Mesendoderm (in vitro differentiated cells): Measurements from ENCODE around the gene CLCNKA.
A peak's percentile ranks its signal among the peaks of the same experiment; 100 is the strongest.
"Not testable (repeated sequence)": the region's sequence is repeated elsewhere in the genome, so short reads cannot be mapped to it uniquely, and the experiment has no call there.

Experiments
- DNase-seq: peaks from one replicate; pipeline ENCODE4 v3.0.0; 2013
- H2AK5ac ChIP-seq: 2 replicates; pipeline ENCODE4 v1.6.1; 2013; ENCODE audit warnings: low read length, inconsistent platforms
- H2BK120ac ChIP-seq: 2 replicates; pipeline ENCODE4 v1.6.1; 2013; ENCODE audit warnings: low read depth, mild to moderate bottlenecking, low read length, moderate library complexity, mixed read lengths
- H2BK15ac ChIP-seq: replicated peaks from 2 replicates; pipeline ENCODE4 v1.6.1; 2013; ENCODE audit warnings: low read depth, mild to moderate bottlenecking, moderate library complexity
- H2BK5ac ChIP-seq: 2 replicates; pipeline ENCODE4 v1.6.1; 2013; ENCODE audit warnings: low read length, inconsistent platforms
- H3K18ac ChIP-seq: 2 replicates; pipeline ENCODE4 v1.6.1; 2013; ENCODE audit warnings: mild to moderate bottlenecking, low read length, mixed read lengths
- H3K23ac ChIP-seq: one replicate; pipeline ENCODE4 v1.6.1; 2013; ENCODE audit warnings: low read length
- H3K27ac ChIP-seq: 2 replicates; pipeline ENCODE4 v1.5.1; 2013; ENCODE audit warnings: low read depth, mild to moderate bottlenecking, inconsistent platforms, low read length, moderate library complexity
- H3K27me3 ChIP-seq: 2 replicates; pipeline ENCODE4 v1.6.1; 2013; ENCODE audit warnings: low read length, control low read depth, mild to moderate bottlenecking, inconsistent platforms; ENCODE audit not compliant: insufficient read depth, poor library complexity
- H3K36me3 ChIP-seq: 2 replicates; pipeline ENCODE4 v1.6.1; 2013; ENCODE audit warnings: low read length, inconsistent platforms; ENCODE audit not compliant: control insufficient read depth, insufficient read depth
- H3K4ac ChIP-seq: one replicate; pipeline ENCODE4 v1.6.1; 2013; ENCODE audit warnings: low read depth, mild to moderate bottlenecking, low read length, moderate library complexity
- H3K4me1 ChIP-seq: 2 replicates; pipeline ENCODE4 v1.6.1; 2013; ENCODE audit warnings: low read depth, low read length, inconsistent platforms; ENCODE audit not compliant: control insufficient read depth
- H3K4me2 ChIP-seq: 2 replicates; pipeline ENCODE4 v1.6.1; 2013; ENCODE audit warnings: low read length
- H3K4me3 ChIP-seq: 2 replicates; pipeline ENCODE4 v1.5.1; 2013; ENCODE audit warnings: mild to moderate bottlenecking, low read length
- H3K56ac ChIP-seq: one replicate; pipeline ENCODE4 v1.6.1; 2013; ENCODE audit warnings: low read length
- H3K79me1 ChIP-seq: 2 replicates; pipeline ENCODE4 v1.6.1; 2013; ENCODE audit warnings: low read length, inconsistent platforms
- H3K79me2 ChIP-seq: 2 replicates; pipeline ENCODE4 v1.6.1; 2013; ENCODE audit warnings: mild to moderate bottlenecking, low read length; ENCODE audit not compliant: control insufficient read depth, insufficient read depth
- H3K9ac ChIP-seq: 2 replicates; pipeline ENCODE4 v1.6.1; 2013; ENCODE audit warnings: low read length, inconsistent platforms
- H4K5ac ChIP-seq: one replicate; pipeline ENCODE4 v1.6.1; 2013; ENCODE audit warnings: low read length
- H4K8ac ChIP-seq: one replicate; pipeline ENCODE4 v1.6.1; 2013; ENCODE audit warnings: low read depth, mild to moderate bottlenecking, control low read depth, low read length, moderate library complexity
- WGBS: extraction: QIAGEN DNeasy Blood & Tissue Kit; methylation state at CpG from one replicate; pipeline ENCODE4 v1.1.7; 2013; ENCODE audit warnings: low lambda C conversion rate, missing lambda C conversion rate; ENCODE audit not compliant: insufficient coverage; ENCODE audit errors: extremely low coverage; 5-methylcytosine and 5-hydroxymethylcytosine counted together

The CLCNKA gene

GRCh38 chr1:16032388-16033102, 10.7 kb downstream of the CLCNKA start:
- H3K4me3 ChIP-seq, result no peak overlapping the region
- no peak overlapping the region for H2AK5ac ChIP-seq
- no peak overlapping the region for H3K4me2 ChIP-seq
- no peaks in the 10 kb centered on the region for H3K27me3 ChIP-seq
- no peak overlapping the region for H3K18ac ChIP-seq
- H3K36me3 ChIP-seq, result no peaks in the 10 kb centered on the region
- no peak overlapping the region for H2BK120ac ChIP-seq
- H3K79me1 ChIP-seq, result no peaks in the 10 kb centered on the region
- no peak overlapping the region for H4K5ac ChIP-seq
- no peak overlapping the region for H4K8ac ChIP-seq
- H3K79me2 ChIP-seq, result no peaks in the 10 kb centered on the region
- H2BK5ac ChIP-seq, result no peak overlapping the region
- DNase-seq, result peak; percentile 96
- no peak overlapping the region for H3K23ac ChIP-seq
- H3K4ac ChIP-seq, result no peak overlapping the region
- H3K56ac ChIP-seq, result no peak overlapping the region
- no CpG with 5 or more reads among the region's 18 CpGs for WGBS
- H3K9ac ChIP-seq, result no peak overlapping the region
- H3K4me1 ChIP-seq, result no peaks in the 10 kb centered on the region
- no peak overlapping the region for H3K27ac ChIP-seq
- H2BK15ac ChIP-seq, result no peak overlapping the region

GRCh38 chr1:16033103-16033632, 11.3 kb downstream of the CLCNKA start:
- not testable (repeated sequence) for H3K18ac ChIP-seq, H3K79me1 ChIP-seq, H3K4me2 ChIP-seq, H2AK5ac ChIP-seq, H3K4me3 ChIP-seq, H3K23ac ChIP-seq, H3K4me1 ChIP-seq, H3K27me3 ChIP-seq, H2BK120ac ChIP-seq, H3K56ac ChIP-seq, H3K79me2 ChIP-seq, H4K5ac ChIP-seq, DNase-seq, H3K36me3 ChIP-seq, H3K4ac ChIP-seq, H2BK5ac ChIP-seq, H2BK15ac ChIP-seq, H3K27ac ChIP-seq, H4K8ac ChIP-seq, H3K9ac ChIP-seq
- no CpG with 5 or more reads among the region's 7 CpGs for WGBS

- H3K56ac ChIP-seq, H3K4ac ChIP-seq, H3K18ac ChIP-seq, DNase-seq, H3K79me2 ChIP-seq, H3K23ac ChIP-seq, H2BK15ac ChIP-seq, H3K79me1 ChIP-seq, H3K4me3 ChIP-seq, H3K27ac ChIP-seq, H2BK5ac ChIP-seq, H2BK120ac ChIP-seq, H3K4me2 ChIP-seq, H3K4me1 ChIP-seq, H4K8ac ChIP-seq, H3K9ac ChIP-seq, H3K27me3 ChIP-seq, H2AK5ac ChIP-seq, H3K36me3 ChIP-seq, H4K5ac ChIP-seq: not testable (repeated sequence)
- no CpG with 5 or more reads among the region's 11 CpGs for WGBS
Measured at GRCh38 chr1:16036461-16036860, 14.6 kb downstream of the CLCNKA start.

GRCh38 chr1:16038620-16038912, 16.7 kb downstream of the CLCNKA start:
- no peak overlapping the region for H3K23ac ChIP-seq
- no peak overlapping the region for H2BK120ac ChIP-seq
- H3K4me2 ChIP-seq, result no peak overlapping the region

GRCh38 chr1:16039871-16040270, 18.0 kb downstream of the CLCNKA start:
- not testable (repeated sequence) for H3K4me3 ChIP-seq, DNase-seq, H2BK120ac ChIP-seq

More at GRCh38 chr1:16038620-16038912, 16.7 kb downstream of the CLCNKA start:
- H3K4me1 ChIP-seq, result no peaks in the 10 kb centered on the region
- H2BK5ac ChIP-seq, result no peak overlapping the region
- H3K27me3 ChIP-seq, result no peaks in the 10 kb centered on the region
- no peaks in the 10 kb centered on the region for H3K36me3 ChIP-seq
- no peak overlapping the region for H4K8ac ChIP-seq
- H3K18ac ChIP-seq, result no peak overlapping the region
- no peak overlapping the region for H2AK5ac ChIP-seq
- no peak overlapping the region for H2BK15ac ChIP-seq
- no peak overlapping the region for H3K4ac ChIP-seq
- H3K27ac ChIP-seq, result no peak overlapping the region
- H3K79me1 ChIP-seq, result no peaks in the 10 kb centered on the region
- H3K9ac ChIP-seq, result no peak overlapping the region
- no peak overlapping the region for H4K5ac ChIP-seq
- no peak overlapping the region for H3K4me3 ChIP-seq
- DNase-seq, result no peak
- H3K79me2 ChIP-seq, result no peaks in the 10 kb centered on the region
- no CpG with 5 or more reads among the region's 4 CpGs for WGBS
- no peak overlapping the region for H3K56ac ChIP-seq

GRCh38 chr1:16041200-16041599, 19.4 kb downstream of the CLCNKA start:
- Histone ChIP-seq H3K4ac (no peak overlapping the region), H4K8ac (no peak overlapping the region), H3K36me3 (no peaks in the 10 kb centered on the region), H4K5ac (no peak overlapping the region), H3K9ac (no peak overlapping the region), H2BK5ac (no peak overlapping the region), H2BK120ac (no peak overlapping the region), H3K27me3 (no peaks in the 10 kb centered on the region), H3K79me1 (no peaks in the 10 kb centered on the region), H3K4me3 (no peak overlapping the region), H3K18ac (no peak overlapping the region), H2AK5ac (no peak overlapping the region), H3K4me1 (no peaks in the 10 kb centered on the region), H3K23ac (no peak overlapping the region), H3K56ac (no peak overlapping the region), H3K27ac (no peak overlapping the region), H2BK15ac (no peak overlapping the region), H3K79me2 (no peaks in the 10 kb centered on the region), H3K4me2 (no peak overlapping the region)
- no peak for DNase-seq
- WGBS, result no CpG with 5 or more reads among the region's 8 CpGs

More at GRCh38 chr1:16039871-16040270, 18.0 kb downstream of the CLCNKA start:
- H3K18ac ChIP-seq, H3K79me1 ChIP-seq, H3K27ac ChIP-seq, H3K79me2 ChIP-seq, H3K56ac ChIP-seq, H4K5ac ChIP-seq, H3K9ac ChIP-seq, H3K23ac ChIP-seq, H3K4me1 ChIP-seq, H2BK5ac ChIP-seq, H3K36me3 ChIP-seq, H4K8ac ChIP-seq, H2BK15ac ChIP-seq, H3K4ac ChIP-seq, H3K27me3 ChIP-seq, H3K4me2 ChIP-seq, H2AK5ac ChIP-seq: not testable (repeated sequence)
- no CpG with 5 or more reads among the region's 8 CpGs for whole genome bisulfite sequencing
